ENCODE measurements around the gene GOLGA6L7.
"Not testable (repeated sequence)": the region's sequence is repeated elsewhere in the genome, so short reads cannot be mapped to it uniquely, and the experiment has no call there.

GOLGA6L7 gene, protein sequence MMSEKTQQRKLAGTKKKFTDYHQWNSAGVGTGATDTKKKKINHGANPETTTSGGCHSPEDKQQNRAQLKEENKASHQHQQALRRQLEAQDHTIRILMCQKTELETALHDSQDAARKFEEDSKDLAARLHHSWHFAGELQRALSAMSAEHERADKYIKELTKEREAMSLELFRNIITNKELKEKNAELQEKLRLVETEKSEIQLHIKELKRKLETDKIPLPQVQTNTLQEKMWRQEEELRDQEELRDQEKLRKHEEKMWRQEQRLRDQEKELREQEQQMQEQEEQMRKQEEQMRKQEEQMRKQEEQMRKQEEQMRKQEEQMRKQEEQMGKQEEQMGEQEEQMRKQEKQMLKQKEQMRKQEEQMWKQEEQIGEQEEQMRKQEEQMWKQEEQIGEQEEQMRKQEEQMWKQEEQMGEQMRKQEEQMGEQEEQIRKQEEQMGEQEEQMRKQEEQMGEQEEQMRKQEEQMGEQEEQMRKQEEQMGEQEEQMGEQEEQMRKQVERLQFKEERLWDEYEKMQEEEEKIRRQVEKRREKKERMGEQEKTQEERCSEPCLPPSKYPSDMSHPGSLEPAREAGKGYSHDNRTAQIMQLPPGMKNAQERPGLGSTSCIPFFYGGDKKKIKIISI

DNA sequence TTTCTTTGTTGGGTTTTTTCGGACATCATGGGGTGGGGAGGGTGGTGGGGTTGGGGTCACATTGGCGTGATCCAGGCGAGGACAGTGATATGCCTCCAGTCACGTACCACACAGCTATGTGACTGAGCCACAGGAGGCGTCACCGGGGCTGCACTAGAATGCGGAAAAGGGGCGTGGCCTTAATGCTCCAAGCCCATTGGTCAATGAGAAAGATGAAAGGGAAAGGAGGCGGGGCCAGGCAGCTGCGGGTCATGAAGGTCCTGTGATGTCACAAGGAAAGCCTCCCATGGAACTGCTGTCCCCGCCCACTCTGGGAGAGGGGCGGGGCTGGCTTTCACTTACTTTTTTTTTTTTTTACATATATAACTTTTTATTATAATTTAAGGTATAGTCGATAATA lies at the start of gene GOLGA6L7:
TSS of gene GOLGA6L7 (minus strand) at position 124 of the 400 bp plus-strand sequence. CDS start at position 29, 95 bp downstream.
- not testable (repeated sequence) for DNase-seq

DNA sequence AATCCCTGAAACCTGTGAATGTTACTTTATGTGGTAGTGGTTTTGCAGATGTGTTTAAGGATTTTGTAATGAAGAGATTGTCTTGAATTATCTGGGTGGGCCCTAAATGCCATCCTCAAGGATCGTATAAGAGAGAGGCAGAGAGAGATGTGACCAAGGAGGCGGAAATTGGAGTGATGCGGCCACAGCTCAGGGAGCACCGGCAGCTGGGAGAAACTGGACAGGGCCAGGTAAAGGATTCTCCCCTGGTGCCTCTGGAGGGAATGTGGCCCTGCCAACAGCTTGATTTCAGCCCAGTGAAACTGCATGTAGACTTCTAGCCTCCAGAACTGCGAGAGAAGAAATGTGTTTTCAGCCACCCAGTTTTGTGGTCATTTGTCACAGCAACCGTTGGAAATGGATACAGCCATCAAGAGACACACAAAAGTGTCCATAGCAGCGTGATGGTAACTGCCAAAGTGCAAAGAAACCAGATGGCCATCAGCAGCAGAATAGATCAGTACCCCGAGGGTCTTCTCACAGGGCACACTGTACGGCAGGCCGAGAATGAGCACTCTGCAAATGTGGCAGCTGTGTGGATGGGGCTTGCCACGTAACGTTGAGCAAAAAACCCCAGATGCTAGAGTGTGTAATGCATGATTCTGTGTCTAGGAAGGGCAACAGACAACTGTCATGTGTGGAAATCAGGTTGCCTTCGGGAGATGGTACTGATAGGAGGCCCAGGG lies 49.6 kb upstream of the GOLGA6L7 start:
- no peak for DNase-seq

DNA sequence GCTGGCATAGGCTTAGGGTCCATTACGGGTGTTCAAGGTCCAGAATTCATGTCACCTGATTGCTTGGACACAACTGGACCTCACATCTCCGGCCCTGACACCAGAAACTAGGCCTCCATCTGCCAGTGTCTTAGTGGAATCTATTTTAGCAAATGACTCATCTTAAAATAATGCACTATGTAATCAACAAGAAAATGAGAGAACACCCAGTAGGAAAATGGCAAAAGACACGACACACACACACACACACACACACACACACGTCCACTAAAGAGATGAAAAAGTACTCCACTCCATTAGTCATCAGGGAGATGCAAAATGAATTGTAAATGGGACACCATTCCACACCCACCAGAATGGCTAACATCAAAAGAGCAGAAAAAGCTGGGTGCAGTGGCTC lies 48.5 kb upstream of the GOLGA6L7 start:
- DNase-seq = no peak

DNA sequence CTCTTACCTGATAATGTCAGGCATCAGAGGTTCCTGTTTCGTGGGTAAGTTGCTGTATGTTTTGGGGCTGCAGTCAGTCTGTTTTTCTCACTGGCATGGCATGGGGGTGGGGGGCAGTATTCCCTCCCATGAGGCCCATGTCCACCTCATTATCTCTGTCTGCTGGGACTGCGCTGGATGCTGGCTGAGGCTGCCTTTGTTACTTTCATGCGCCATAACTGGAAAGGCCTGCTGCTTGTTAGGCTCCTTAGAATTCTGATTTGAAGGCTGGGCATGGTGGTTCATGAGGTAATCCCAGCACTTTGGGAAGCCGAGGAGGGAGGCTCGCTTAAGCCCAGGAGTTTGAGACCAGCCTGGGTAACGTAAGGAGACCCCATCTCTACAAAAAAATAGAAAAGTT lies 47.1 kb upstream of the GOLGA6L7 start:
- DNase-seq = no peak

DNA sequence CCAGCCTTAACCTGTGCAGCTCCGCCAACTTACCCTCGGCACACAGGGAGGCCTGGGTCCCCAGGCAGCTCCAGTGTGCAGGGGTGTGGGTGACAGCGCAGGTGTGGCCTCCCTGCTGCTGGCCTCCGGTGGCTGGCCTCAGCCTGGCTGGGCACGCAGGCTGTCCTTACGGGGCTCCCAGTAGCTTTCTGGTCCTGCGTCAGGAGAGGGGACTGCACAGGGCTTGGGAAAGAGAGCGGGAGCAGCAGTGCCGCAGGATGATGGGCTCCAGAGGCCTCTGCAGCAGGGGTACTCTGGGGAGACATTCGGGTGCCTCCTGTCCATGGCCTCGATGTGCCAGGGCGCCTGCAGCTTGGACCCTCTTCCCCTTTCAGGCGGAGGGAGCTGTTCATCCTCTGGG lies 46.7 kb upstream of the GOLGA6L7 start:
- no peak for DNase-seq

DNA sequence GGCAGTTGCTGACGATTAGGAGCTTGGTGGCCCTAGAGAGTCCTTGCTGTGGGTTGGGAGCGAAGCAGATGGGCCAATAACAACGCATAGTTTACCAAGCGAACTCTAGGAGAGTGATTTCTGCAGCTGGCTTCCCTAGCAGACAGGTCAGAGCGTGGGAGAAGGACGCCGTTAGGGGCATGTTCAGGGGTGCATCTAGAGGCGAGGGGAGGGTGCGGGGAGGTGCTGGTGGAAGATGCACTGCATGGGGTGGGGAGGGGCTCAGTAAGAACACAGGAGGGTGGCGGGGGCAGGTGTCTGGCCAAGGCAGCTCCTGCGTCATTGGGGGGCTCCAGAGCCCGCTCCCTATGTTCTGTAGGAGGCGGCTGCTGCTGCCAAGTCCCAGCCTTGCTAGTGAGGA lies 46.2 kb upstream of the GOLGA6L7 start:
- no peak for DNase-seq

DNA sequence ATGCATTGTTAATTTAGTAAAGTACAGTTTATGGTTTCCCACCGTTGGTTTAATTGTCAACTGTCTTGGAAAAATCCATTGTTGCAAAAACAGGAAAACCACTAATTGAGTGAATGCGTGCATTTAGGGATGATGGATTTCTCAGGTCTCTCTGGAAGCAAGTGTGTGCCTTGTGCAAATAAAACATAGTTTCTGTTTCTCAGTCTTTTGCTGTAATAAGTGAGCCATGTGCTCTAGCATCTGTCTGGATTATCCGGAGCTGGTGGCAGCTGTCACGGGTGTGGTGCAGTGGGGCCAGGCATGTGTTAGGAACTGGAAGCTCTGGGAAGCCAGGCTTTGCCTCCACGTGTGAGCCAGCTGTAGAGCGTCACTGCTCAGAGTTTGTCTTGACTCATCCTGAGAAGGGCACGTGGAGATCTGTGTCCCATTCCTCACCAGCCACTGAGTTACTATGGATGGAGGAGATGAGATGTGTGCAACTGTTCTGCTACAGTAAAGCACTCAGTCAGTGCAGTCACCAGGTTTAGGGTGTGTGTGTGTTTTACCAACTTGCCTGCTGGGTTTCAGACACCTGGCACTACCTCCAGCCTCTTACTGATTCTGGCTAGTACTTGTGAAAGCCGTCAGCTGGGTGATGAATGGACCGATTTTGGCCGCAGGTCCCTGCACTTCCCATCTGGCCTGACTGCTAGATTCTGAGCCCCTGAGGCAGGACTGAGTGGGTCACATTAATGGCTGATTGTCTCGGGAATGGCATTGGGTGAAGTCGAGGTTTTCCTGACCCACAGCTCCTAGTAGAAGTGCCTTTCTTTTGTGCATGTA lies 44.6 kb upstream of the GOLGA6L7 start:
- DNase-seq = no peak

DNA sequence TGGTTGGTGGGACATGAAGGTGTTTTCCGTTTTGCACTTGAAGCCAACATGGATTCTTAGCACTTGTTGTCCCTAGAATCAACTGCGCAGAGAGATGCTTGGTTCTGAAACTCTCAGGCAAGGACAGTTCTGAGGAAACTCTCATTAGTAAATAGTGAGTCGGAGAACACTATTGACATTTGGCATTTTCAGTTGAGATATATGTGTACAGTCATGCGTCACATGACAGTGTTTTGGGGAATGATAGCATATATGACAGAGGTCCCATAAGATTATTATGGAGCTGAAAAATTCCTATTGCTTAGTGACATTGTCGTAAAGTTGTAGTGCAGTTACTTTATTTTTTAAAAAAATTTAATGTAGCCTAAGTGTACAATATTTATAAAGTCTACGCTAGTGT lies 43.1 kb upstream of the GOLGA6L7 start:
- no peak for DNase-seq

DNA sequence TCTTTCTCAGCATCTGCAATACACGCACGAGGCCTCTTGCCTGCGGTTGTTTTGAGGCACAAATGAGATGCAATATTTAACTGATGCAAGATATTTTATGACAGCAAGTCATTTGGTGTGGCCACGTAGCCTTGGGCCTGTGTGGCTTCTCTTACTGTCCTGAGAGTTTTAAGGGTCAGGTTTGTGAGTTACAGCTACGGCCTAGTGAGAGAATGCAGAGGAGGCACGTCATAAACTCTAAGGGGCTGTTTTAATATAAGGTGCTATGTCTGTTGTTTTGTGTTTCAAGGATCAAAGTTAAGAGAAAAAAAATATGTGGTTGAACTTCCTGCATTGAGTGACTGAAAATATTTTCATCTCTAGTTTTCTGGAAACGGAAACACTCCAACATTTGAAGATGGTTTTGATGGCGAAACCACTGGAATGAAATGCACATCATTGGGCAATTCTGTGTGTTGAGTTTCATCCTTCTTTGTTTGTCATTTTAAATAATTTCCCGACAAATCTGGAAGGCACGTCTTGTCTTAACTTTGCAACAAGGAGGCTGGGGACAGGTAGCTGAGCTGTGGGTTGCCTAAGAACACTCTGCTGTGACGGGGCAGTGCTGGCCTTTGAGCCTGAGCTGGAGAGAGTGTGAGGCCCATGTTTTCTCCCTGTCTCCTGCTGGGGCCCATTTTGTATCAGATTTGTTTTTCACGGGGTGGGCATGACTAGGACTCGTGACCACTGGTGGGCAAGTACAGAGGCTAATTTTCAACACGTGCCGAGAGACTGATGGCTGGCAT lies 42.5 kb upstream of the GOLGA6L7 start:
- no peak for DNase-seq

DNA sequence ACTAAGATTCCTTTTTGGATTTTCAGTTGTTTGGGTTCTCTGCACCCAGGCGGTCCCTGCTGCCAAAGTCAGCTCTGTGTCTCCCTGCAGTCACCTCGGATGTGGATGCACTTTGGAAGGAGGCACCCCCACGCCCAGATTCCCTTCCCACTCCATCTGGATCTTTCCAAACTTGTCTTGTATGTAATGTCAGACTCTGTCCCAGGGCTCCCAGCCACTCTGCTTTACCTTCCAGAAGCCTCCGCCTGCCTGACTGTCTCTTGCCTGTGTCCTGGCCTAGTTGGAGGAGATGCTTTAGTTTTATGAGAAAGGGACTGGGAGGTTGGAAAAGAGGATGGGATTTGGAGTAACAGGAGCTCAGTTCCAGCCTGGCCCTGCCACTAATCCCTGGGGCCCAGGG lies 41.8 kb upstream of the GOLGA6L7 start:
- DNase-seq = not testable (repeated sequence)

DNA sequence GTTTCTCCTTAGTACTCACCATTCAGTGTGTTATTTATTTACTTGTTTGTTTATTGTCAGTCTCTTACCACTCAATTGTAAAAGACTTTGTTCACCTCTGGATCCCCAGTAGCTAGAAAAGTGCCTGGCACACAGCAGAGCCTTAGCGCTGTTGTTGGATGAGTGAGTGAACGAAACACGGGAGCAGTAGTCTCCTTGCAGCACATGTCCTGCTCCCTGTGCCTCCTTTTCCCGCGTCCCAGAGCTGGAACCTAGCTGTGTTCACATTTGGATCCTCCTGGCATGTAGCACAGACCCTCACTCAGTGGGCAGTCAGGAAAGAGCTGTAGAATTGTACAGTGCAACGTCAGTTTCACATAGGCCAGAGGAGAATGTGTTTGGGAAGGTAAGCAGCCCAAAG lies 41.4 kb upstream of the GOLGA6L7 start:
- DNase-seq = not testable (repeated sequence)

DNA sequence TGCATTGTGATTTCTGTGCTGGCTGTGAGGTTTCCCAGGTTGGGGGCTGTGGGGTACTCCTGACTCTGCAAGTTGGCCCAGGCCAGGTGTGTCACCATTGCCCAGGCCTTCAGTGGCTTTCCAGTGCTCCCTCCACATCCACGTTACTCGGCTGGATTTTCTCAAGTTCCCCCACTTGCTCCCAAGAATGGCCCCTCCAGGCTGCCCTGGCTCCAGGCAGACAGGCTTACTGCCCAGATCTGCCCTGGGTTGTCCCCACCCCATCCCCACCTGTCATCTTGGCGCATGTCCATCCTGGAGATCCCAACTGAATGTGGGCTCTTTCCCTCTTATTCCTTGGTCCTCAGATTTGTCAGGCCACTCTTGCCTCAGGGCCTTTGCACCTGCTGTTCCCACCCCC lies 40.9 kb upstream of the GOLGA6L7 start:
- DNase-seq = no peak

DNA sequence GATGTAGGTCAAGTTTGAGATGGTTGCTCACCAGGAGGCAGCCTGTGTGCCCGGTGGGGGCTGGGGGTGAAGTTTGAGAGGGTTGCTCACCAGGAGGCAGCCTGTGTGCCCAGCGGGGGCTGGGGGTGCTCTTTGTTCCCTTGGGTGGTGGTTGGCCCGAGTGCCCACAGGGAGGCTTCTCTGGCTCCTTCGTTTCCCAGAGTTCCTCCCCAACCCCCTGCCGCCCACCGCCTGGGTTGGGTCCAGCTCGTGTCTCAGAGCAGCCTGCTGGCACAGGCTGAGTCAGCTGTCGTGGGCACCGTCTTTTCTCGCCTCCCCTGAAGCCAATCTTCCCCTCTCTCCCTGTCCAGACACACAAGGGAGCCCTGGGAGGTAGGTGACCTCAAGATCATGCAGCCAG lies 40.5 kb upstream of the GOLGA6L7 start:
- DNase-seq = no peak

DNA sequence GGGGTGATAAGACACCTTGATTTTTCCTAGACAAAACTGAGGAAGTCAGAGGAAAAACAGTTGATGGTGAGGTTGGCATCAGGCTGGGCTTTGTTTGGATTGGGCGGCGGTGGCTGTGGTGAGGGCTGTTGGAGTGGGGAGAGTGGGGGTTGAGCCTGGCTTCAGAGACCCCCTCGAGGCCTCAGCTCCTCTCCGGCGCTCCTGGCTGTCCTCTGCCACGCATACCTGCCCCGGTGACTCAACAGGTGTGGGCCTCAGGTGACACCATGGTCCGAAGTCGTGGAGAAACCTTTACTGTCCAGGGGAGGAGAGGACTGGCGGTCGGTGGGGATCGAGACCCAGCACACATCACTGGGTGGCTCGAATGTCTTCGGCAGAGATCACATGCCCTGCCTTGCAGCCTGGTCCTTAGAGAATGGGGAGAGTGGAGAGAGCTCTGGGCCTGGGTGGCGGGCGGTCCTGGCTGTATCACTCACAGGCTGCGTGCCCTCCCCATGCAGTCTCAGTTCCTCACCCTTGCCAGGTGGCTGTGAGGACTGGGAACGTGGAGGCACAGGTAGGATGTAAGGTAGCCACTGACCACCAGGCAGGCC lies 40.0 kb upstream of the GOLGA6L7 start:
- no peak for DNase-seq

DNA sequence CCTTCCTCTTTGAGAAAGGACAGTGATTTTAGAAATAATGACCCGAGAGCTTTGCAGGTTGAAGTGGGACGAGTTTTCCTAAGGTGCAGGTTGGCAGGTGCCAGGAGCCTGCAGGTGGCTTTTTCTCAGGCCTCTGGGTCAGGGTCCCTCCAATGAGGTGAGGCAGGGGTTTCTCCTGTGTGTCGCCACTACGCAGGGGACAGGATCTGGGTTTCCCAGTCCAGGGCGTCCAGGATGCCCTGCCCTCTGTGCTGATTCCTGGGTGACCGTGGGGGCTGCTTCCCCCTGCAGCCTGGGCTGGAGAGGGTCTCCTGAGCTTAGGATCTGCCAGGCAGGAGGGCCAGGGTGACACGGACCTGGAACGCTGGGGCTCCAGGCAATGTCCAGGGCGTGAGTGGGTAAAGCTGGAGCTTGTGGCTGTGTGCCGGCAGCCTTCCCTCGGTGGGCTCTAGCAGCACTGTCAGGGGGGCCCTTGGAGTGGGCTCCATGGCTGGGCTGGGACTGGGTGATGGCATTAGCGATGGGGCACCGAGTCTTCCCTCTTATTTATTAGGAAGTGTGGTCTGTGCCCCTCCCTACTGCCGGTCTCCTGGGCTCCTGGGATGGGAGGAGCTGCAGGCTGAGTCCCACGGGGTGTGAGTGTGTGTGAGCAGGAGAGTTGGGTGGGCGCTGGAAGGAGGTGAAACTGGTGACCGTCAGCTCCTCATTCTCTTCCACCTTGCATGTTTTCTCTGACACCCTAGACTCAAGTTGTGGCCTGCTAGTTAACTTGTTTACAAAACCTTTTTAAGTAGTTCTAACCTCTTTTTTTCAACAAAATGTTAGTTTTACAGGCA lies 39.1 kb upstream of the GOLGA6L7 start:
- DNase-seq = no peak

DNA sequence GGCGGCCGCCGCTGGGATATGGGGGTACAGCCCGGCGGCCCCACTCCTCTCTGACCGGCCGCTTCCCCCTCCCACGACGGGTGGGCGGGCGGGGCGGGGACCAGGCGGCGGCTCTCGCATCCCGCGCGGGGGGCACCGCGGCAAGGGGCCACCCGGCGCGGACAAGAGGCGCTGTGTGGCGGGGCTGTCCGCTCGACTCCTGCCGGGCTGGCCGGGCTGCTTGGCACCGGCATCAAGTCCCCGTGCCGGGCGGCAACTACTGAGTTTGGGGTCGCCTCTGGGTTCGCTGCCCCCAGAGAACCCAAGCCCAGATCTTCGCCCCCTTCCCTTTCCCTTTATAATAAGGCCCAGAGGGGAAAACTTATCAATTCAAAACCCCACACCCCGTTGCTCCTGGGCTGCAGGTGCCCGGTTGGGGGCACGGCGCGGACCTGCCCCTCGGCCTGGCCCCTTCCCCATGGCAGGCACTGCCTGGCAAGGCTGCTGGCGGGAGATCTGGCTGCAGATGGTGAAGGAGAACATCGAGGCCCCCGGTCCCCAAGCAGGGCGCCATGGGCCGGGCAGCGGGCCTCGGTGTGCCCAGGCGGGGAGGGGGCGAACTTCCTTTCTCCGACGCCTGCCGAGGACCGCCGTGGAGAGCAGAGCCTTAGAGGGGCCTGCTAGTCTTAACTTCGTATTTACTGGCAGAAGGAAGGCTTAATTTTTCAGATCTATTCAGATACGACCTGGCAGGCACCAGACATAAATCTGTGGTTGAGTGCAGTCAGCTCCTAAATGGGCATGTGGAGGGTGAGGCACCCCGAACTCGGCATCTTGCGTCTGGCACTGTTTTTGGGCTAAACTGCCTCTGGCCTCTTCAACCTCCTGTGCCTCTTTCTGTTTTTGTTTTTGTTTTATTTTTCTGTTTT lies 38.2 kb upstream of the GOLGA6L7 start:
- DNase-seq = no peak

DNA sequence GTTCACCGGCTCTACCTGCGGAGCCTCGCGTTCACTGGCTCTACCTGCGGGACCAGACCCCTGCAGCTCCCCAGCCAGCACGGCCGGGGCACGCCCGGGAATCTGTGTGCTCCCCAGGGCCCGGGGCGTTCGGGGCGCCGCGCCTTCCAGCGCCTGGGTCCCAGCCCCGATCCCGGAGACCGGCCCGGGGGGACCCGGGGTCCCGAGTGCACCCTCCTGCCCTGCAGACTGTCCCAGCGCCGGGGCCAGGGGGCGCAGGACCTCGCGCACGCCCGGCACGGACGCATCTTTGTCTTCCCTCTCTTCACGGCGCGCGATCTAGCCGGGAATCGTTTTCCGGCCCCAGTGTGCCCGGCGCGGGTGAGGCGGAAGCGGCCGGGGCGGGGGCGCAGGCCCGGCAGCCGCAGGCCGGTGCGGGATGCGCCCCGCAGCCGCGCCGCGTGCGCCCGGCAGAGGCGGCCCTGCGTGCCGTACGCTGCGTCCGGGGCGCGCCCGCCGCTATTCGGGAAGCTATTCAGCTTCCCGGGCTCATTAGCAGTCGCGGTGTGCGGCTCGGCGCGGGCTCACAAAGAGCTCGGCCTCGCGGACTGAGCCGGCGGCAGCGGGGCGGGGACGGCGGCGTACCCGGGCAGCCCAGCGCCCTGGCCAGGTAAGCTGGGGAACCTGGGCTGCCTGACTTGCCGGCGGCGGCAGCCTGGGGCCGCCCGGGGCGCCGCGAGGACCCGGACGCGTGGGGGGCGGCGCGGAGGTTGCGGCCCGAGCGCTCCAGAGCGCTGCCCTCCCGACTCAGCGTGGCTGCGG lies 37.4 kb upstream of the GOLGA6L7 start, which contains the start of gene APBA2:
TSS of gene APBA2 (plus strand) at position 345 of the 801 bp plus-strand sequence. CDS start 167,911 bp downstream, outside the sequence.
- no peak for DNase-seq

DNA sequence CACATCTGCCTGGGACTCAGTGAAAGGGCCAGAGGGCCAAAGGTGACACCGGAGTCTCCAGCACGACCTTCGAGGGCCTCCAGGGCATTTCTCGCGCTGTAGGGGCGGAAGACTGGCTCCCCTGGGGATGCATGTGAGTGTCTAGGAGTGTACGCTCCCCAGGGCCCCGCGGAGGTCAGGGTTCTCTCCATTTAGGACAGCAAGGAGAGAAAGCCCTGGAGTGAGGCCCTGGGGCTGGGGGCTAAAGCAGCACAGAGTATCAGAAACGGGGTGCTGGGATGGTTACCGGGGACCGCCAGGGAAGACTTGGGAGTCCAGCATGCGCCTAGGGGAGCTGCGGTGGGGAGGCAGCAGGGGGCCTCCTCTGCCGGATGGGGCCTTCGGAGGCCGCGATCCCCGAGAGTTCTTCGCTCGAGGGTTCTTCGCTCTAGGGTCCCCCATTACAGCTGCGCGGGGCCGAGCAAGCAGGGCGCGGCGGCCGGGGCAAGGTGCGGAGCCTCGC lies 36.7 kb upstream of the GOLGA6L7 start:
- no peak for DNase-seq

Measured in NCI-H1105 treated with DMSO at 0.1 percent for 48 hours (cell line).